Measurements from ENCODE around the gene TDRKH.
"Not testable (repeated sequence)": the region's sequence is repeated elsewhere in the genome, so short reads cannot be mapped to it uniquely, and the experiment has no call there.

The TDRKH gene

GRCh38 chr1:151760597-151761385 lies 29.5 kb downstream of the TDRKH start:
- no peak for DNase-seq

- no peak for DNase-seq
Measured at GRCh38 chr1:151759241-151759640, 31.1 kb downstream of the TDRKH start.

- DNase-seq: no peak
Measured at GRCh38 chr1:151756291-151756690, 34.0 kb downstream of the TDRKH start.

GRCh38 chr1:151741516-151741915 lies 48.8 kb downstream of the TDRKH start:
- DNase-seq: no peak

GRCh38 chr1:151739590-151740355 lies 50.5 kb downstream of the TDRKH start:
- DNase-seq: no peak

GRCh38 chr1:151737479-151737878 lies 52.8 kb downstream of the TDRKH start:
- no peak for DNase-seq

- no peak for DNase-seq
Measured at GRCh38 chr1:151737026-151737425, 53.3 kb downstream of the TDRKH start.

- DNase-seq: not testable (repeated sequence)
Measured at GRCh38 chr1:151733995-151734394, 56.3 kb downstream of the TDRKH start.

- no peak for DNase-seq
Measured at GRCh38 chr1:151733126-151733525, 57.2 kb downstream of the TDRKH start.

- no peak for DNase-seq
Measured at GRCh38 chr1:151729966-151730291, 60.4 kb downstream of the TDRKH start.

- no peak for DNase-seq
Measured at GRCh38 chr1:151729157-151729965, 60.9 kb downstream of the TDRKH start.

GRCh38 chr1:151728151-151729054 lies 61.9 kb downstream of the TDRKH start:
- no peak for DNase-seq

- no peak for DNase-seq
Measured at GRCh38 chr1:151723726-151724370, 66.5 kb downstream of the TDRKH start.
